PC-9 (cell line): ENCODE measurements around the gene CYBC1. TPM values are rescaled to one million over a fixed set of nuclear protein-coding genes. Genes with fewer than 3 reads are reported as not detected.

Experiments
- BruUV-seq: library from RNA; stranded (reverse); fragments of 400-500 nt; replicated peaks from 2 replicates; lab custom pipeline; 2021; lab: Mats Ljungman, UMichigan
- CTCF ChIA-PET: fragments of 300-600 bp; sonication (Branson Sonifier 250); formaldehyde crosslinking; loops from one replicate; lab custom pipeline; 2022; ENCODE audit warnings: antibody characterized with exemption; lab: Charles Lee
- POLR2A ChIA-PET: fragments of 300-600 bp; sonication (Branson Sonifier 250); formaldehyde crosslinking; loops from one replicate; lab custom pipeline; 2022; ENCODE audit warnings: antibody characterized with exemption; ENCODE audit not compliant: unreplicated experiment; lab: Charles Lee
- DNase-seq, 2 experiments: peaks; one replicate each; pipeline versions ENCODE4 v3.0.0 to v3.0.0-alpha.2; 2015 to 2022; ENCODE audit warnings: mixed read lengths in 1 of 2
- H2AFZ ChIP-seq: fragments of 200-600 bp; sonication (generic); 2 replicates; pipeline ENCODE4 v1.8.1; 2017; ENCODE audit warnings: antibody characterized with exemption
- H3F3A ChIP-seq: fragments of 200-600 bp; sonication (generic); 2 replicates; pipeline ENCODE4 v1.8.1; 2017; ENCODE audit warnings: antibody characterized with exemption, mild to moderate bottlenecking, low read depth; ENCODE audit not compliant: insufficient read depth
- H3K27ac ChIP-seq: fragments of 200-600 bp; sonication (generic); 2 replicates; pipeline ENCODE4 v1.6.1; 2016; ENCODE audit warnings: mixed run types
- H3K27me3 ChIP-seq: fragments of 200-600 bp; sonication (generic); 2 replicates; pipeline ENCODE4 v1.6.1; 2016; ENCODE audit warnings: low read depth, mixed run types; ENCODE audit not compliant: insufficient read depth
- H3K36me3 ChIP-seq: fragments of 200-600 bp; sonication (generic); 2 replicates; pipeline ENCODE4 v1.6.1; 2016; ENCODE audit warnings: low read depth, mixed run types
- H3K4me1 ChIP-seq: fragments of 200-600 bp; sonication (generic); replicated peaks from 2 replicates; pipeline ENCODE4 v1.6.1; 2016; ENCODE audit warnings: mixed run types; ENCODE audit not compliant: insufficient read depth
- H3K4me2 ChIP-seq: fragments of 200-600 bp; sonication (generic); 2 replicates; pipeline ENCODE4 v1.6.1; 2017; ENCODE audit warnings: mixed run types
- H3K4me3 ChIP-seq: fragments of 200-600 bp; sonication (generic); 2 replicates; pipeline ENCODE4 v1.6.1; 2016; ENCODE audit warnings: mixed run types
- H3K79me2 ChIP-seq: fragments of 200-600 bp; sonication (generic); 2 replicates; pipeline ENCODE4 v1.6.1; 2017; ENCODE audit warnings: low read depth, mixed run types
- H3K9me2 ChIP-seq: fragments of 200-600 bp; sonication (generic); 2 replicates; pipeline ENCODE4 v1.8.1; 2017; ENCODE audit warnings: mild to moderate bottlenecking; ENCODE audit not compliant: insufficient read depth
- H3K9me3 ChIP-seq: fragments of 200-600 bp; sonication (generic); 2 replicates; pipeline ENCODE4 v1.8.1; 2016; ENCODE audit warnings: low read depth; ENCODE audit not compliant: insufficient read depth
- H4K20me1 ChIP-seq: fragments of 200-600 bp; sonication (generic); 2 replicates; pipeline ENCODE4 v1.8.1; 2017; ENCODE audit not compliant: insufficient read depth
- EZH2 ChIP-seq: fragments of 200-600 bp; sonication (generic); IDR thresholded peaks from 2 replicates; pipeline ENCODE4 v1.8.0; 2017; ENCODE audit warnings: antibody characterized with exemption, low read depth
- intact Hi-C: fragments of 100-400 bp; cut with micrococcal nuclease; formaldehyde crosslinking; loops from one replicate; pipeline ENCODE4 v1.10.0; 2022; ENCODE audit not compliant: unreplicated experiment
- total RNA-seq: library from RNA; stranded (reverse); gene quantifications from 2 replicates; pipeline ENCODE4 v1.2.3, GENCODE V29; 2021
- TF ChIP-seq, protein P1 (sequence below): fragments of 200-600 bp; sonication (generic); conservative IDR thresholded peaks from 2 replicates; pipeline ENCODE4 v1.6.1; 2017; ENCODE audit warnings: mixed run types, antibody characterized with exemption, mild to moderate bottlenecking, moderate library complexity

The CYBC1 gene
- total RNA-seq, 1 experiment from 2014 or later, result 78.4 TPM

DNA sequence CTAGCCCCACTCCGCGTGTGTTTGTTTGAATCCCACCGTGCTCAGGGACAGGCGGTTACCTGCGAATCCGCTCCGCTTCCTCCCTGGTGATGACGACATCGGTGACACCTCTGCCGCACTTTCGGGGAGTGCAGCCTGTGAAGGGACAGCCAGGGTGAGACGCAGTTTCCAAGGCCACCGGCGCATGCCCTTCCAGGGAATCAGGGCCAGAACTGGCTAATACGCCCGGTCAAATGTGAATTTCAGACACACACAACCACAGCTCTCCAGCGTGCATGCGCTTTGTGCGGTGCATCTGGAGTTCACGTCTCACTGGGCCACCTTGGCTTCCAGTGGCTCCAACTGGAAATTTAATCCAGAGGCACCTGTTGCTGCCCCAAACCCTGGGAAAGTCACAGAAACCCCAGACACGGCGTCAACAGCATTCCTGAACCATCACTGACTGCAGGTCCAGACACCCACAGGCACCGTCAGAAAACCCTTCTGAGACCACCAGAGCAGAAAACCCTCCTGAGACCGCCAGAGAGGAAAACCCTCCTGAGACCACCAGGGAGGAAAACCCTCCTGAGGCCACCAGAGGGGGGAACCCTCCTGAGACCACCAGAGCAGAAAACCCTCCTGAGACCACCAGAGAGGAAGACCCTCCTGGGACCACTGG lies 39.0 kb downstream of the CYBC1 start:
- intact Hi-C loops, result loop anchor here (5.0 kb wide), 1 partner anchor 59 kb away; no protein-coding TSS in a partner anchor
- CTCF ChIA-PET, result interaction anchor here (0.7 kb wide), 1 partner anchor 674 kb away, joined by 3 read pairs; no protein-coding TSS in a partner anchor

DNA sequence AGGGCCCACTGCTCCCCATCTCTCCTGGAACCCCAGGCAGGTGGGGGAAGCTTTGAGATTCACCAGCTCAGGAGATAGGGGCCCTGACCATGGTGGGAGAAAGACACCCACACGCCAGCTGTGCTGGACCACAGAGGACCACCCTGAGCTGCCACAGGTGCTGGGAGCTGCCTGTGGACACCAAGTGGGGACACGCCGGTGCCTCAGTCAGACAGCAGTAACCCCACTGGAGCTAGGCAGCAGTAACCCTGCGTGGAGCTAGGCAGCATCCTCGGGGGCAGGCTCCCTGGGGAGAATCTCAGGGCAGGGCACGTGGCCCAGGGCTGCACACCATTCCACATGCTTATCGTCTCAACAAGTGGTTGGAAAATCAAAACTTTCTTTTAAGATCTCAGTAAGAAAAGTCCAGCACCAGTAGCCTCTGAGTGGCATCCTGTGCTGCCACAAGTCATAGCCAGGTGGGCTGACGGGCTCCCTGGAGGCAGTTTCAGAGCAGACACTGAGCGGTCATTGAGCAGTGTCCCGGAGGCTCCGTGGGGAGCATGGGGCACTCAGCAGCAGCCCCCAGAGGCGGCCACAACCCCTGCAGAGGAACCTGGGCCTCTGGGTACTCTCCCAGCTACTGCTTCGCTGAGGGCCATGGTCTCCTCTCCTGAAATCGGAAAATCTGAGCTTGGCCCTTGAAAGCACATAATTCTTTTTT lies 40.4 kb downstream of the CYBC1 start:
- intact Hi-C loops, result loop anchor here (5.0 kb wide), 1 partner anchor 58 kb away; no protein-coding TSS in a partner anchor
- Histone ChIP-seq H3K79me2 (no peaks in the 10 kb centered on the region), H4K20me1 (peaks cover 7% of the 10 kb centered on the region), H3K4me3 (no peak overlapping the region), H3K9me2 (no peaks in the 10 kb centered on the region), H2AFZ (no peak overlapping the region), H3K36me3 (no peaks in the 10 kb centered on the region), H3K27ac (no peak overlapping the region), H3K4me2 (no peak overlapping the region), H3K4me1 (no peaks in the 10 kb centered on the region), H3F3A (no peaks in the 10 kb centered on the region), H3K9me3 (no peaks in the 10 kb centered on the region), H3K27me3 (no peaks in the 10 kb centered on the region)
- CTCF ChIA-PET, result interaction anchor here (0.7 kb wide), 1 partner anchor 561 kb away, joined by 10 read pairs; no protein-coding TSS in a partner anchor
- DNase-seq, result no peak
- no TSS peak for BruUV-seq
- TF ChIP-seq EZH2, result no peak
- TF ChIP-seq, protein P1, sequence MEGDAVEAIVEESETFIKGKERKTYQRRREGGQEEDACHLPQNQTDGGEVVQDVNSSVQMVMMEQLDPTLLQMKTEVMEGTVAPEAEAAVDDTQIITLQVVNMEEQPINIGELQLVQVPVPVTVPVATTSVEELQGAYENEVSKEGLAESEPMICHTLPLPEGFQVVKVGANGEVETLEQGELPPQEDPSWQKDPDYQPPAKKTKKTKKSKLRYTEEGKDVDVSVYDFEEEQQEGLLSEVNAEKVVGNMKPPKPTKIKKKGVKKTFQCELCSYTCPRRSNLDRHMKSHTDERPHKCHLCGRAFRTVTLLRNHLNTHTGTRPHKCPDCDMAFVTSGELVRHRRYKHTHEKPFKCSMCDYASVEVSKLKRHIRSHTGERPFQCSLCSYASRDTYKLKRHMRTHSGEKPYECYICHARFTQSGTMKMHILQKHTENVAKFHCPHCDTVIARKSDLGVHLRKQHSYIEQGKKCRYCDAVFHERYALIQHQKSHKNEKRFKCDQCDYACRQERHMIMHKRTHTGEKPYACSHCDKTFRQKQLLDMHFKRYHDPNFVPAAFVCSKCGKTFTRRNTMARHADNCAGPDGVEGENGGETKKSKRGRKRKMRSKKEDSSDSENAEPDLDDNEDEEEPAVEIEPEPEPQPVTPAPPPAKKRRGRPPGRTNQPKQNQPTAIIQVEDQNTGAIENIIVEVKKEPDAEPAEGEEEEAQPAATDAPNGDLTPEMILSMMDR, result no peak
- POLR2A ChIA-PET, result no interaction called here

More for the DNA sequence above, 39.0 kb downstream of the CYBC1 start:
- H3K27ac ChIP-seq, result no peak overlapping the region
- POLR2A ChIA-PET, result no interaction called here
- H3K36me3 ChIP-seq, result no peaks in the 10 kb centered on the region
- no peaks in the 10 kb centered on the region for H3K9me2 ChIP-seq
- no peaks in the 10 kb centered on the region for H3K4me1 ChIP-seq
- TF ChIP-seq, protein P1, result no peak
- no peak for TF ChIP-seq EZH2
- peaks cover 9% of the 10 kb centered on the region for H4K20me1 ChIP-seq
- H3K4me3 ChIP-seq, result no peak overlapping the region
- no peak overlapping the region for H2AFZ ChIP-seq
- no peaks in the 10 kb centered on the region for H3K9me3 ChIP-seq
- H3K4me2 ChIP-seq, result no peak overlapping the region
- H3F3A ChIP-seq, result no peaks in the 10 kb centered on the region
- DNase-seq, result no peak
- no TSS peak for BruUV-seq
- H3K79me2 ChIP-seq, result no peaks in the 10 kb centered on the region
- H3K27me3 ChIP-seq, result no peaks in the 10 kb centered on the region

DNA sequence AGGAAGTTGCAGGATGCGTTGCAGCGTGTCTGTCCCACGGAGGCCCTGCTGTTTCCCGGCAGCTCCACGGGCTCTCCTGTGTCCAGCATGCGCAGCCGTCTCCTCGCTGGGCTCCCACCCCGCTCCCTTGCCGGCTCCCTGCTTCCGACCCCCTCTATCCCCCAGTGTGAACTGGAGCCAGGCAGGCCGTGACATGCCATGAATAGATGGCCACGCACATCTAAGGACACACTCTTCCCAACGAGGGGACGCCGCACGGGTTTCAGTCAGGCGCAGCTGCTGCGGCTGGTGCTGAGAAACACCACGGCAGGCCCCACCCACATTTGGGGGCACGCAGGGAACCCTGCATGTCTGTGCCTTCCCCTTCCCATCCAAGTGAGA lies 41.6 kb downstream of the CYBC1 start:
- TF ChIP-seq, protein P1, result no peak
- no peak for TF ChIP-seq EZH2
- no peak for DNase-seq
- POLR2A ChIA-PET, result no interaction called here
- Histone ChIP-seq H2AFZ (no peak overlapping the region), H3K4me1 (no peaks in the 10 kb centered on the region), H3K9me3 (no peaks in the 10 kb centered on the region), H3F3A (no peaks in the 10 kb centered on the region), H4K20me1 (no peaks in the 10 kb centered on the region), H3K4me2 (no peak overlapping the region), H3K27me3 (no peaks in the 10 kb centered on the region), H3K27ac (no peak overlapping the region), H3K36me3 (no peaks in the 10 kb centered on the region), H3K9me2 (no peaks in the 10 kb centered on the region), H3K79me2 (no peaks in the 10 kb centered on the region), H3K4me3 (no peak overlapping the region)
- CTCF ChIA-PET, result no interaction called here
- intact Hi-C loops, result no loop called here
- no TSS peak for BruUV-seq
